C4-2B (cell line): ENCODE data around the gene CD38.

Source experiments
- ZFX ChIP-seq: fragments of 450-650 bp; IDR thresholded peaks from 2 replicates; pipeline ENCODE4 v1.6.1; 2017
- TF ChIP-seq, protein P1 (sequence below): fragments of 450-650 bp; conservative IDR thresholded peaks from 2 replicates; pipeline ENCODE4 v1.5.1; 2017; ENCODE audit warnings: mild to moderate bottlenecking

DNA sequence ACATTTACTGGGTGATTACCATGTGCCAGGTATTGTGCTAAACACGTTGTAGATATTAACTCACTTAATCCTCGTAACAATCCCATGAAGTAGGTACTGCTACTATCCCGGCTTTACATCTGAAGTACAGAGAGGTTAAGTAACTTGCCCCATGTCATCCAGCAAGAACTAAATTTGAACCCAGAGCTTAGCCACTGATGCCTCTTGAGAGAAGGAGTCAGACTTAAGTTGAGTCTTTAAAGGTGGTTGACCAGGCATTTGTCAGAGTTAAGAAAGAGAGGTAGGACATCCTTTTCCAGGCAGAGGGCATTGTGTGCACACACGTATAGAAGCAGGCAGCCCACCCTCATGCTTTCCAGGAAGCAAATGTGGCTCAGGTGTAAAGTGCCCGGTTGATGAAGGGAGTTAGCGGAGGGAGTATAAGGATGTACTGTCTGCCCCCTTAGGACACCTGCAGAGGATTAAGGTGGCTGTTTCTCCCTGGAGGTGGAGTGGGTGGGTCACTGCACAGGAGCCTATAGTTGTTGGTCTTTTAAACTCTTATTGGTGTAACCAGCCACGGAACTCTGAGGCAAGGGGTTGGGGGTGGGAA lies 335 bp upstream of the CD38 start:
- TF ChIP-seq, protein P1, sequence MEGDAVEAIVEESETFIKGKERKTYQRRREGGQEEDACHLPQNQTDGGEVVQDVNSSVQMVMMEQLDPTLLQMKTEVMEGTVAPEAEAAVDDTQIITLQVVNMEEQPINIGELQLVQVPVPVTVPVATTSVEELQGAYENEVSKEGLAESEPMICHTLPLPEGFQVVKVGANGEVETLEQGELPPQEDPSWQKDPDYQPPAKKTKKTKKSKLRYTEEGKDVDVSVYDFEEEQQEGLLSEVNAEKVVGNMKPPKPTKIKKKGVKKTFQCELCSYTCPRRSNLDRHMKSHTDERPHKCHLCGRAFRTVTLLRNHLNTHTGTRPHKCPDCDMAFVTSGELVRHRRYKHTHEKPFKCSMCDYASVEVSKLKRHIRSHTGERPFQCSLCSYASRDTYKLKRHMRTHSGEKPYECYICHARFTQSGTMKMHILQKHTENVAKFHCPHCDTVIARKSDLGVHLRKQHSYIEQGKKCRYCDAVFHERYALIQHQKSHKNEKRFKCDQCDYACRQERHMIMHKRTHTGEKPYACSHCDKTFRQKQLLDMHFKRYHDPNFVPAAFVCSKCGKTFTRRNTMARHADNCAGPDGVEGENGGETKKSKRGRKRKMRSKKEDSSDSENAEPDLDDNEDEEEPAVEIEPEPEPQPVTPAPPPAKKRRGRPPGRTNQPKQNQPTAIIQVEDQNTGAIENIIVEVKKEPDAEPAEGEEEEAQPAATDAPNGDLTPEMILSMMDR, result no peak
- no peak for TF ChIP-seq ZFX
